Measurements from ENCODE around the gene TSSK1B.

TSSK1B gene

DNA sequence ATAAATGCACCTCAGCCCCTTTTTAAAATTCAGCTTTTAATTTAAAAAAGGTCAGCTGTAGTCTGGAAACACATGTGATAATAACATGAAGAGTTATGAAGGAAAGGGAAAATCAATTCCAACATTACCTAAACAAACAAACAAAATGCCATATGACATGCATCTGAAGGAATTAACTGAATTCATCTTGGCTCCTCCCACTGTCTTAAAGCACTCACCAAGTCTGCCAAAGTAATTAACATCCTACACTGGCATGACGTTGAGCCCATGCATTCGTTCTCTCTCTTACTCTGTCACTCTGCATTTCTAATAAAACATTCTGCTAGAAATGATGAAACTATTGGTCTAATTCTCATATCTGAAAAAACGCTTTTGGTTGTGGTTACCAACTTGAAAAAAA is 37.7 kb downstream of the TSSK1B start:
- no peaks in the 10 kb centered on the region for H3K9me3 ChIP-seq (ENCODE audit: severe bottlenecking)
- no peaks in the 10 kb centered on the region for H3K27me3 ChIP-seq (ENCODE audit: insufficient read depth, low read depth, severe bottlenecking)
- H3K36me3 ChIP-seq = no peaks in the 10 kb centered on the region
- no peak for DNase-seq
- no peak overlapping the region for H3K4me3 ChIP-seq (ENCODE audit: low read depth, low read length)
- TF ChIP-seq, protein P1, sequence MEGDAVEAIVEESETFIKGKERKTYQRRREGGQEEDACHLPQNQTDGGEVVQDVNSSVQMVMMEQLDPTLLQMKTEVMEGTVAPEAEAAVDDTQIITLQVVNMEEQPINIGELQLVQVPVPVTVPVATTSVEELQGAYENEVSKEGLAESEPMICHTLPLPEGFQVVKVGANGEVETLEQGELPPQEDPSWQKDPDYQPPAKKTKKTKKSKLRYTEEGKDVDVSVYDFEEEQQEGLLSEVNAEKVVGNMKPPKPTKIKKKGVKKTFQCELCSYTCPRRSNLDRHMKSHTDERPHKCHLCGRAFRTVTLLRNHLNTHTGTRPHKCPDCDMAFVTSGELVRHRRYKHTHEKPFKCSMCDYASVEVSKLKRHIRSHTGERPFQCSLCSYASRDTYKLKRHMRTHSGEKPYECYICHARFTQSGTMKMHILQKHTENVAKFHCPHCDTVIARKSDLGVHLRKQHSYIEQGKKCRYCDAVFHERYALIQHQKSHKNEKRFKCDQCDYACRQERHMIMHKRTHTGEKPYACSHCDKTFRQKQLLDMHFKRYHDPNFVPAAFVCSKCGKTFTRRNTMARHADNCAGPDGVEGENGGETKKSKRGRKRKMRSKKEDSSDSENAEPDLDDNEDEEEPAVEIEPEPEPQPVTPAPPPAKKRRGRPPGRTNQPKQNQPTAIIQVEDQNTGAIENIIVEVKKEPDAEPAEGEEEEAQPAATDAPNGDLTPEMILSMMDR (IDR thresholded peaks at IDR 0.05; ENCODE audit: low read depth, low read length) = no peak
- no peak overlapping the region for H3K27ac ChIP-seq

DNA sequence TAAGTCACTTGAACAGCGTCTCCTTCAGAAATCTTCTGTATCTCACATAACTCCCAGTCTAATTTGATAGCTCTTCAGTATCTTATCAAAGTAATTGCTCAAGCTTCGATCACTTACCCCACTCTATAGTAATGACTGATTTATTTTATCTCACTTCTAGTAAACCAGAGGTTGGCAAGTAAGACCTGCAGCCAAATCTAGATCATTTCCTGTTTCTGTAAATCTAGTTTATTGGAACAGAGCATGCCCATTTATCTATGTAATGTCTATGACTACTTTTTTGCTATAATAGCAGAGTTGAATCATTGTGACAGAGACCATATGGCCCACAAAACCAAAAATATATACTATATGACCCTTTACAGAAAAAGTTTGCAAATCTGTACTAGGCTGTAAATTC is 40.1 kb downstream of the TSSK1B start:
- Histone ChIP-seq H3K9me3 (ENCODE audit: severe bottlenecking) (no peaks in the 10 kb centered on the region), H3K36me3 (no peaks in the 10 kb centered on the region), H3K4me3 (ENCODE audit: low read depth, low read length) (no peak overlapping the region), H3K27ac (no peak overlapping the region), H3K27me3 (ENCODE audit: insufficient read depth, low read depth, severe bottlenecking) (no peaks in the 10 kb centered on the region)
- TF ChIP-seq, protein P1 (IDR thresholded peaks at IDR 0.05; ENCODE audit: low read depth, low read length) = no peak
- no peak for DNase-seq

DNA sequence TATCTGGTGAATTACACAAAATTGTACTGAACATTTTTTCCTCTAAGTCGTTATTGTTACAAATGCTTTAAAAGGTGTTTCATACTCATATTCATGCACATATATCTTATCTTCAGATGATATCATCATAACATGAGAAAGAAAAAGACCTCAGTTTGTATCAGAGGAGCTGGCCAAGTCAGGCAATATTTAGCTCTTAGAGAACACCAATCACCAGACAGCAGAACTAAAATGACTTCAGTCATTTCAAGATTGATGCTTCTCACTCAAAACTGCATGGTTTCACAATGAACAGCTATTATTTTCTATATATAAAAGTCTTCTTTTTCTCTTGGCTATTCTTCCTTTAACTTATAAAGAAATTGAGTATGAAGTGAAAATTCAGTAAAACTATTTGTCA is 44.6 kb downstream of the TSSK1B start:
- no peak overlapping the region for H3K27ac ChIP-seq
- H3K27me3 ChIP-seq (ENCODE audit: insufficient read depth, low read depth, severe bottlenecking) = no peaks in the 10 kb centered on the region
- no peaks in the 10 kb centered on the region for H3K36me3 ChIP-seq
- H3K9me3 ChIP-seq (ENCODE audit: severe bottlenecking) = no peaks in the 10 kb centered on the region
- TF ChIP-seq, protein P1 (IDR thresholded peaks at IDR 0.05; ENCODE audit: low read depth, low read length) = no peak
- DNase-seq = no peak
- no peak overlapping the region for H3K4me3 ChIP-seq (ENCODE audit: low read depth, low read length)

DNA sequence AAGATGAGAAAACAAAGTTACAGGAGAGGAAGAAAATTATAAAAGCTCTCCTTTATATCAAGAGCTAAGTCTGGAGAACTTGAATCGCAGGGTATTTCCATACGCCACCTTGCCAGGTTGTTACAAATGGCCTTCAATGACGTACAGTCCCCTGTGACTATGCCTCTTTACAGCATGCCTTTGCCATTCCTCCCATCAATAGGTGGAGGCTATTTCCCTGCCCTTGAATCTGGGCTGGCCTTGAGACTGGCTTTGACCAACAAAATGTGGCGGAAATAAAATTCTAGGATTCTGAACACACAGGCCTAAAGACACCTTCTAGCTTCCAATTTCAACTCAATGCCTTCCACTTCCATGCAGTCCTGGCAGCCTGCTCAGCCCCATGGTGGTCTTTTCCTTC is 45.7 kb downstream of the TSSK1B start:
- TF ChIP-seq, protein P1 (IDR thresholded peaks at IDR 0.05; ENCODE audit: low read depth, low read length) = no peak
- no peaks in the 10 kb centered on the region for H3K27me3 ChIP-seq (ENCODE audit: insufficient read depth, low read depth, severe bottlenecking)
- no peaks in the 10 kb centered on the region for H3K9me3 ChIP-seq (ENCODE audit: severe bottlenecking)
- no peak overlapping the region for H3K27ac ChIP-seq
- H3K36me3 ChIP-seq = no peaks in the 10 kb centered on the region
- H3K4me3 ChIP-seq (ENCODE audit: low read depth, low read length) = no peak overlapping the region
- DNase-seq = no peak

DNA sequence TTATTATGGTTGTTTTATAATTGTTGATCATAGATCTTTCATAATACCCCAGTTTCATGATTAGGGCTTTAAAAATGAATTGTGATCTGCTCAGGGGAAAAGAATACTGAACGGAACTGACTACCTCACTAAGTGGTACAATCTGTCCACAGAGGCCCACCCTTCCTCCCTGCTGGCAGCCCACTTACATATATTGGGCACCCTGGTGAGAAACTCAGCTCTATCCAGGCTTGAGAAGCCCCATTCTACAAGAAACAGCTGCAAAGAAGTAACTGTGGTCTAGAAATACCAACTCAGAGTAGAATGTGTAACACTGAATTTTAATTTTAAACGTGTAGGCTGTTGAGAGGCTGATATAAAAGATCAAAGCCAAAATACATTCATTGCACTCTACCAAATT is 46.9 kb downstream of the TSSK1B start:
- TF ChIP-seq, protein P1 (IDR thresholded peaks at IDR 0.05; ENCODE audit: low read depth, low read length) = no peak

DNA sequence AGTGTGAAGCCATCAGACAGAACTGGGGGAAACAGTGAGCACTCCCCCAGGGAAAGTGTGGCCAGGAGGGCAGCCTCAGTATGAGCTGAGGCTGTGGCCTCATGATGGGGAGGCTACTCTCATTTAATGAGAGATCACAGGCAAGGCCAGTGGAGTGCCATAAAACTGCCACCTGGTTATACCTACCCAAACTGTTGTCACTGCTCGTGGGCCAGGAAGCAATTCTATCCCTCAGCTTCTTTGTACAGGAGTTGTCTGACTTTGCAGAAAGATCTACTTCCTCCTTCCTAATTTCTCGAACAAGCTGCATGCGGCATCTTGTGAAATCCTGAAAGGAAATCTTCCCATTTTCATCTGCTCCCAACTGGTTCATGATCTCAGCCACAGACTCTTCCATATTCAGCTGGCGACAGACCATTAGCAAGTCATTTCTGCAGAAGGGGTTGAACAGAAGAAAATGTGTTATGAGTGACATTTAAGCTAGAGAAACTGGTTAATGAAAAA is 50.0 kb downstream of the TSSK1B start:
- Histone ChIP-seq H3K4me3 (ENCODE audit: low read depth, low read length) (no peak overlapping the region), H3K36me3 (no peaks in the 10 kb centered on the region), H3K9me3 (ENCODE audit: severe bottlenecking) (no peaks in the 10 kb centered on the region), H3K27me3 (ENCODE audit: insufficient read depth, low read depth, severe bottlenecking) (no peaks in the 10 kb centered on the region), H3K27ac (no peak overlapping the region)
- TF ChIP-seq, protein P1 (IDR thresholded peaks at IDR 0.05; ENCODE audit: low read depth, low read length) = no peak
- no peak for DNase-seq

More for the DNA sequence above, 46.9 kb downstream of the TSSK1B start:
- Histone ChIP-seq H3K9me3 (ENCODE audit: severe bottlenecking) (no peaks in the 10 kb centered on the region), H3K36me3 (no peaks in the 10 kb centered on the region), H3K27ac (no peak overlapping the region), H3K27me3 (ENCODE audit: insufficient read depth, low read depth, severe bottlenecking) (no peaks in the 10 kb centered on the region), H3K4me3 (ENCODE audit: low read depth, low read length) (no peak overlapping the region)
- DNase-seq = no peak
